ENCODE measurements around the gene ZKSCAN5. TPM values are rescaled to one million over a fixed set of nuclear protein-coding genes. Genes with fewer than 3 reads are reported as not detected.

Gene ZKSCAN5
- total RNA-seq, 1 experiment from 2014 or later, result 10.2 TPM

DNA sequence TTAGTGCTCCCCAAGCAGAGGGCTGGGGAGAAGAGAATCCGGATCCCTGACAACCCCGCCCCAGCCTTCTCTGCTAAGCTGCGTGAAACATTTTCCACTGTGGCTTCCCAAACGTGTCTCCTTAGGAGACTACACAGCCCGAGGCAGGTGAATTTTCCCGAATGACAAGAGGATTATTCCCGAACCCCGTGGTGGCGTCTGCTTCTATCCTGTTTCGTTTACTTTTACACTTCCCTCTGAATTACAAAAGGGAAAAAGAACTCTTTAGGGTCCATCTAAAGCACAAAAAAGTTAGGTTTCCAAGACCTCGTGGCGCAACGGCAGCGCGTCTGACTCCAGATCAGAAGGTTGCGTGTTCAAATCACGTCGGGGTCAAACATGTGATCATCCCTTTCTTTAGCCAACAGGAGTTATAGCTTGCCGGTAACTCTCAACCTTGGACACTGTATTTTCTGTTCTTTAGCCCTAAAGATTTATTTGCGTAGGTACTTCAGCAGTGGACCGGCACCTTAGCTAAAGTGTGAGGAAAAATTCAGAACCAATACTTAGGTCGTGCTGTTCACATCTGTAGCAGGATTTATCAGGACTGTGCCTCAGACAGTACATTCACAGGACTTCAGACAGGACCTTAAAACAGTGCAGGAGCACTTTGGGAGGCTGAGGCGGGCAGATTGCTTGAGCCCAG, 34.9 kb upstream of the ZKSCAN5 start:
- H3K36me3 ChIP-seq (ENCODE audit: control insufficient read depth in 1 of 2, insufficient read depth in 2 of 2, low read length in 2 of 2), result no peaks in the 10 kb centered on the region
- H3K4me3 ChIP-seq (replicated peaks in 1 of 2; ENCODE audit: low read depth in 1 of 2, low read length in 2 of 2), result no peak overlapping the region
- intact Hi-C loops (cut with micrococcal nuclease), result no loop called here
- ChIA-PET POLR2A (no interaction called here), RAD21 (ENCODE audit: low non-redundant PET in 1 of 2, low total read pairs in 2 of 2, uncharacterized antibody in 2 of 2, unreplicated experiment in 2 of 2) (no interaction called here), CTCF (no interaction called here)
- no peak overlapping the region for H3K4me2 ChIP-seq (ENCODE audit: low read length)
- H3K79me2 ChIP-seq (ENCODE audit: insufficient read depth, low read length), result peaks cover 38% of the 10 kb centered on the region
- DNase-seq (ENCODE audit: low read depth, low spot score) (no peak), ATAC-seq (no peak)
- no peaks in the 10 kb centered on the region for H3K9me2 ChIP-seq (ENCODE audit: insufficient read depth)
- no peak overlapping the region for H2AFZ ChIP-seq (ENCODE audit: low read depth, low read length, poor library complexity, severe bottlenecking)
- no peaks in the 10 kb centered on the region for H4K20me1 ChIP-seq (ENCODE audit: insufficient read depth)
- no peaks in the 10 kb centered on the region for H3K9me3 ChIP-seq (ENCODE audit: control insufficient read depth in 1 of 2, insufficient read depth in 1 of 2, low read depth in 1 of 2, low read length in 2 of 2)
- H3K4me1 ChIP-seq (ENCODE audit: control insufficient read depth in 1 of 2, insufficient read depth in 2 of 2, low read length in 2 of 2), result peaks cover 3 to 28% of the 10 kb centered on the region in 2 experiments; a peak in 3 of 4 replicates
- no peak overlapping the region for H3K27ac ChIP-seq (ENCODE audit: low read depth, low read length)
- no peak for TF ChIP-seq ELF1 (IDR thresholded peaks at IDR 0.05; ENCODE audit: borderline replicate concordance, low read depth)
- no peaks in the 10 kb centered on the region for H3K27me3 ChIP-seq (ENCODE audit: insufficient read depth, low read length)
- no TSS peak for BruUV-seq (replicated peaks)
- no peak overlapping the region for H3K9ac ChIP-seq (ENCODE audit: low read length)

GRCh38 chr7:99472561-99473314, 31.7 kb upstream of the ZKSCAN5 start, which contains the start of gene ZNF789:
Gene ZNF789 (plus strand): TSS chr7:99472890. CDS start chr7:99476457, 3,567 bp downstream.
- H3K27ac ChIP-seq (ENCODE audit: low read depth, low read length), result peak within 1 kb of the TSS; percentile 93
- POLR2A ChIA-PET, result interaction anchor here (0.9 to 1.0 kb wide), 3 partner anchors 27 to 85 kb away, joined by 4 to 5 read pairs (median 5); partner anchors contain the start of genes ZKSCAN5, ZNF394 and ZNF655
- no peaks in the 10 kb centered on the region for H3K27me3 ChIP-seq (ENCODE audit: insufficient read depth, low read length)
- peak within 1 kb of the TSS; percentile 77 for H3K4me2 ChIP-seq (ENCODE audit: low read length)
- H3K9me3 ChIP-seq (ENCODE audit: control insufficient read depth in 1 of 2, insufficient read depth in 1 of 2, low read depth in 1 of 2, low read length in 2 of 2), result no peaks in the 10 kb centered on the region
- peak; percentile 92 for DNase-seq (ENCODE audit: low read depth, low spot score)
- peak within 1 kb of the TSS; percentile 81 for H3K4me3 ChIP-seq (replicated peaks in 1 of 2; ENCODE audit: low read depth in 1 of 2, low read length in 2 of 2)
- peak; percentile 95 for ATAC-seq
- H4K20me1 ChIP-seq (ENCODE audit: insufficient read depth), result no peaks in the 10 kb centered on the region
- H2AFZ ChIP-seq (ENCODE audit: low read depth, low read length, poor library complexity, severe bottlenecking), result no peak within 1 kb of the TSS
- peaks cover 47% of the 10 kb centered on the region for H3K79me2 ChIP-seq (ENCODE audit: insufficient read depth, low read length)
- H3K4me1 ChIP-seq (ENCODE audit: control insufficient read depth in 1 of 2, insufficient read depth in 2 of 2, low read length in 2 of 2), result peaks cover 0 to 13% of the 10 kb centered on the region in 2 experiments; a peak in 2 of 4 replicates
- H3K36me3 ChIP-seq (ENCODE audit: control insufficient read depth in 1 of 2, insufficient read depth in 2 of 2, low read length in 2 of 2), result no peaks in the 10 kb centered on the region
- peak within 1 kb of the TSS; percentile 81 for H3K9ac ChIP-seq (ENCODE audit: low read length)
- H3K9me2 ChIP-seq (ENCODE audit: insufficient read depth), result no peaks in the 10 kb centered on the region
- CTCF ChIA-PET, result no interaction called here
- RAD21 ChIA-PET (ENCODE audit: low non-redundant PET in 1 of 2, low total read pairs in 2 of 2, uncharacterized antibody in 2 of 2, unreplicated experiment in 2 of 2), result no interaction called here
- intact Hi-C loops (cut with micrococcal nuclease), result loop anchor here (2.0 kb wide), 1 partner anchor 28 kb away; the partner anchor contains the start of gene ZNF394
- no TSS peak for BruUV-seq (replicated peaks)
- no peak for TF ChIP-seq RAD21 (IDR thresholded peaks at IDR 0.05; ENCODE audit: low read depth)
- TF ChIP-seq EZH2phosphoT487 (IDR thresholded peaks at IDR 0.05; ENCODE audit: borderline replicate concordance), result no peak
- no peak for TF ChIP-seq ELF1 (IDR thresholded peaks at IDR 0.05; ENCODE audit: borderline replicate concordance, low read depth)
- TF ChIP-seq TCF7L2 (IDR thresholded peaks at IDR 0.05; ENCODE audit: borderline replicate concordance, extremely low read depth, insufficient read depth, insufficient read length), result peak; percentile 24
- TF ChIP-seq ZFX (IDR thresholded peaks at IDR 0.05), result peak; percentile 63; the same call in 1 of the 2 replicates
- peak; percentile 74 for TF ChIP-seq POLR2A (IDR thresholded peaks at IDR 0.05; ENCODE audit: borderline replicate concordance, extremely low read depth, insufficient read depth, insufficient read length)
- no peak for TF ChIP-seq ATF3 (IDR thresholded peaks at IDR 0.05)
- TF ChIP-seq ZNF274 (IDR thresholded peaks at IDR 0.05; ENCODE audit: low read depth, low read length), result no peak
- TF ChIP-seq SP1 (IDR thresholded peaks at IDR 0.05; ENCODE audit: low read depth), result no peak
- TF ChIP-seq SRF (IDR thresholded peaks at IDR 0.05; ENCODE audit: low read depth), result no peak
- TF ChIP-seq, protein P1, sequence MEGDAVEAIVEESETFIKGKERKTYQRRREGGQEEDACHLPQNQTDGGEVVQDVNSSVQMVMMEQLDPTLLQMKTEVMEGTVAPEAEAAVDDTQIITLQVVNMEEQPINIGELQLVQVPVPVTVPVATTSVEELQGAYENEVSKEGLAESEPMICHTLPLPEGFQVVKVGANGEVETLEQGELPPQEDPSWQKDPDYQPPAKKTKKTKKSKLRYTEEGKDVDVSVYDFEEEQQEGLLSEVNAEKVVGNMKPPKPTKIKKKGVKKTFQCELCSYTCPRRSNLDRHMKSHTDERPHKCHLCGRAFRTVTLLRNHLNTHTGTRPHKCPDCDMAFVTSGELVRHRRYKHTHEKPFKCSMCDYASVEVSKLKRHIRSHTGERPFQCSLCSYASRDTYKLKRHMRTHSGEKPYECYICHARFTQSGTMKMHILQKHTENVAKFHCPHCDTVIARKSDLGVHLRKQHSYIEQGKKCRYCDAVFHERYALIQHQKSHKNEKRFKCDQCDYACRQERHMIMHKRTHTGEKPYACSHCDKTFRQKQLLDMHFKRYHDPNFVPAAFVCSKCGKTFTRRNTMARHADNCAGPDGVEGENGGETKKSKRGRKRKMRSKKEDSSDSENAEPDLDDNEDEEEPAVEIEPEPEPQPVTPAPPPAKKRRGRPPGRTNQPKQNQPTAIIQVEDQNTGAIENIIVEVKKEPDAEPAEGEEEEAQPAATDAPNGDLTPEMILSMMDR (IDR thresholded peaks at IDR 0.05 in 2 of 3, conservative IDR thresholded peaks at IDR 0.05 in 1 of 3; ENCODE audit: borderline replicate concordance in 1 of 3, insufficient read depth in 1 of 3, low read depth in 2 of 3, low read length in 2 of 3), result no peak
- no peak for TF ChIP-seq JUND (IDR thresholded peaks at IDR 0.05)
- TF ChIP-seq, protein P2, sequence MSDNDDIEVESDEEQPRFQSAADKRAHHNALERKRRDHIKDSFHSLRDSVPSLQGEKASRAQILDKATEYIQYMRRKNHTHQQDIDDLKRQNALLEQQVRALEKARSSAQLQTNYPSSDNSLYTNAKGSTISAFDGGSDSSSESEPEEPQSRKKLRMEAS (IDR thresholded peaks at IDR 0.05), result no peak
- peak; percentile 87 for TF ChIP-seq POLR2AphosphoS5 (IDR thresholded peaks at IDR 0.05; ENCODE audit: low read depth, low read length)

All from HCT116 (cell line).